Epithelial cell of alveolus of lung (primary cell): ENCODE results near the gene PRRC2C. TPM values are rescaled to one million over a fixed set of nuclear protein-coding genes. Genes with fewer than 3 reads are reported as not detected.

ENCODE experiments used
- total RNA-seq: library from RNA; depleted of rRNA; stranded (reverse); fragments of >200 nt; gene quantifications from 2 replicates; pipeline ENCODE4 v1.2.1, GENCODE V29; 2015

Gene PRRC2C
- total RNA-seq, result 44.6 and 66.7 TPM in 2 replicates

DNA sequence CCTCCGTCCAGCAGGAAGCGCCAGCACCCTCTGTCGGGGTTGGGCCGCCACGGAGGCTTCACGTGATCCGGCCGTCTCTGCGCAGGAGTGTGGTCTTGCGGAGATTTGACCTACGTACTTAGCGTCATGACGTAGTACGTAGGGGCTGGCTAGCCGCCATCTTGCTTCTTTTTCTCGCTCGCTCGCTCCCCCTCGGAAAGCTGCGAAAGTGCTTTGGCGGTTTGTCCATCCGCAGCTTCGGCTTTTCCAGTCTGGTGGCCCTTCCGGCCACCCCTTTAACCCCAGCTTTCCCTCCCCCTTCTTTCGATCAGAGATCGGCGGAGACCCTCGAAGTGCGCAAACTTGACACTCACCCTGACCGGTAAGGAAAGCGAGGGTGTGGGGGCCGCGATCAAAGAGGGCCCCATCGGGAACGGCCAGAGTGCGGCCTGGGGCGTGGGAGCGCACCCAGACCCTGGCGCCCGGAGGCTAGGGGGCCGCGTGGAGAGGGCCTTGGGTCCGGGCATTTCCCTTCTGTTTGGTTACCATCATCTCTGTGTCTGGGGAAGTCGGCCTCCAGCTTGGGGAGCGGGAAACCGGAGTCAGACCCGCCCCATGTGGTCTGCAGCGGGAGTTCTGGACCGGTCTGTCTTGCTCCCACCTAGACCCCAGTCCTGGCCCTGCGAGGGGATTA lies at the start of gene PRRC2C:
Gene PRRC2C, plus strand, starts transcription at position 156 of the 673 bp plus-strand sequence. CDS start 26,559 bp downstream, outside the sequence.

DNA sequence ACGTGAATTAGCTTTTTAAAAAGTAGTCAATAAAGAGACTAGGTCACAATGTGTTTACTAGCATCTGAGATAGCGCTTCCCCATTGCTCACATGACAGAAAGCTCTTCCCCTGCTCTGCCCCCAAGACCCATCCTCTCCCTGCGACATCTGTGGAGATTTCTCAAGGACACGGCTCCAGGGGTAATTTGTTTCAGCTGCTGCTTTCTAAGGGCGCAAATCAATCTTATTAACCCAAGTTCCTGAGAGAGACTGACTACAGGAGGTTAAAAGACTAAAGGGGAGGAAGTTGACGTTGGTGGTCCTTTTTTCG lies 136.8 kb downstream of the PRRC2C start, which contains the start of gene MYOCOS:
Gene MYOCOS, plus strand, starts transcription at position 92 of the 311 bp plus-strand sequence. CDS start 1,641 bp downstream, outside the sequence.

Other genes with a start within 250 kb of the PRRC2C start
- not detected in 2 replicates for gene FMO1, start 237.0 kb upstream of the PRRC2C start, total RNA-seq
- 2.1 and 3.8 TPM in 2 replicates for gene FMO4, start 171.3 kb upstream of the PRRC2C start, total RNA-seq
- not detected in 2 replicates for gene MYOCOS, start 136.7 kb downstream of the PRRC2C start, total RNA-seq
- gene MYOC, start 167.2 kb downstream of the PRRC2C start, total RNA-seq, result 0.13 TPM in 1 of 2 replicates, not detected in the other